ENCODE measurements around the gene SUGP1. TPM values are rescaled to one million over a fixed set of nuclear protein-coding genes. Genes with fewer than 3 reads are reported as not detected.
A peak's percentile ranks its signal among the peaks of the same experiment; 100 is the strongest.

Gene SUGP1
- total RNA-seq, 2 experiments from 2014 or later = 34.6 to 61.4 TPM

DNA sequence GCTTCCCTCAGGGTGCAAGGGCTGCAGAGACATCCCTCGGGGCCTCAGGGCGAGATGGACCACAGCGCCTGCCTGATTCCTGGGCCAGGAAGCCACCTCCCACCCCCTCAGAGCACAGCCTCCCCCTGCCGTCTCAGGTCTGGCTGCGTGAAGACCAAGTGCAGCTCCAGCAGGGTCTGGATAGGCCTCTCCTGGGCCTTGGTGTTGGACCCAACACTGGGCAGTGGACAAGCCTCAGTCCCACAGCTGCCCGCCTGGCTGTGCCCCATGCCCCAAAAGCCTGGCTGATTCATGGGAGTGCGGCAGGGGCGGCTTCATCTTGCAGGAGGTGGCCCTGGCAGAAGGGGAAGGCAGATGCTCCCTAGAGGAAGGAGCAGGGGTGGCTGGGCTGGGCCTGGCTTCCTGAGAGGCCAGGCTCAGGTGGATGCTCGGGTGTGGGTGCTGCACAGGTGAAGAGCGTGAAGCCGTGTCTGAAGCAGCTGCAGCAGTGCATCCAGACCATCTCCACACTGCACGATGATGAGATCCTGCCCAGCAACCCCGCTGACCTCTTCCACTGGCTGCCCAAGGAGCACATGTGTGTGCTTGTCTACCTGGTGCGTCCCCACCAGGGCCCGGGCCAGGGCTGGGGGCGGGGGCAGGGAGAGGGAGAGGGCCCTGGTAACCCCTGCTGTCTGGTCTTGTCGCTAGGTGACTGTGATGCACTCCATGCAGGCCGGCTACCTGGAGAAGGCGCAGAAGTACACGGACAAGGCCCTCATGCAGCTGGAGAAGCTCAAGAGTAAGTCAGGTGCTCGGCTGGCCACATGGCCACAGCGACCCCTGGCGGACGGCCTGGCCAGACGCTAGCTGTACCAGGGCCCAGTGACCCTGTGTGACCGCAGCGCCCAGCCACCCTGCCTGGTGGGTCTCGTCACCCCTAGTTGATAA lies 22.0 kb upstream of the SUGP1 start:
- peaks cover 86% of the 10 kb centered on the region for H3K36me3 ChIP-seq (ENCODE audit: insufficient read depth, low read length)
- DNase-seq (ENCODE audit: low spot score) = peak; percentile 57
- intact Hi-C loops (cut with micrococcal nuclease; ENCODE audit: unreplicated experiment) = no loop called here
- no peaks in the 10 kb centered on the region for H4K20me1 ChIP-seq (ENCODE audit: insufficient read depth, low read length)
- no peak overlapping the region for H3K4me3 ChIP-seq (ENCODE audit: low read depth, low read length, poor library complexity, severe bottlenecking)
- no TSS peak for BruUV-seq (replicated peaks)
- ChIA-PET CTCF (ENCODE audit: unreplicated experiment) (no interaction called here), POLR2A (no interaction called here)
- TF ChIP-seq EZH2phosphoT487 (IDR thresholded peaks at IDR 0.05; ENCODE audit: borderline replicate concordance, low read depth, low read length) = no peak
- TF ChIP-seq, protein P1, sequence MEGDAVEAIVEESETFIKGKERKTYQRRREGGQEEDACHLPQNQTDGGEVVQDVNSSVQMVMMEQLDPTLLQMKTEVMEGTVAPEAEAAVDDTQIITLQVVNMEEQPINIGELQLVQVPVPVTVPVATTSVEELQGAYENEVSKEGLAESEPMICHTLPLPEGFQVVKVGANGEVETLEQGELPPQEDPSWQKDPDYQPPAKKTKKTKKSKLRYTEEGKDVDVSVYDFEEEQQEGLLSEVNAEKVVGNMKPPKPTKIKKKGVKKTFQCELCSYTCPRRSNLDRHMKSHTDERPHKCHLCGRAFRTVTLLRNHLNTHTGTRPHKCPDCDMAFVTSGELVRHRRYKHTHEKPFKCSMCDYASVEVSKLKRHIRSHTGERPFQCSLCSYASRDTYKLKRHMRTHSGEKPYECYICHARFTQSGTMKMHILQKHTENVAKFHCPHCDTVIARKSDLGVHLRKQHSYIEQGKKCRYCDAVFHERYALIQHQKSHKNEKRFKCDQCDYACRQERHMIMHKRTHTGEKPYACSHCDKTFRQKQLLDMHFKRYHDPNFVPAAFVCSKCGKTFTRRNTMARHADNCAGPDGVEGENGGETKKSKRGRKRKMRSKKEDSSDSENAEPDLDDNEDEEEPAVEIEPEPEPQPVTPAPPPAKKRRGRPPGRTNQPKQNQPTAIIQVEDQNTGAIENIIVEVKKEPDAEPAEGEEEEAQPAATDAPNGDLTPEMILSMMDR (conservative IDR thresholded peaks at IDR 0.05; ENCODE audit: low read length) = peak; percentile 79
- H2AFZ ChIP-seq (ENCODE audit: low read length) = no peak overlapping the region
- H3K27ac ChIP-seq (ENCODE audit: low read depth, low read length, poor library complexity, severe bottlenecking) = no peak overlapping the region
- no peaks in the 10 kb centered on the region for H3K4me1 ChIP-seq (ENCODE audit: insufficient read depth, low read length, poor library complexity, severe bottlenecking)
- no peaks in the 10 kb centered on the region for H3K9me2 ChIP-seq (ENCODE audit: insufficient read depth, low read length)
- no peaks in the 10 kb centered on the region for H3K9me3 ChIP-seq (ENCODE audit: low read length)
- H3K79me2 ChIP-seq (ENCODE audit: insufficient read depth, low read depth, low read length) = no peaks in the 10 kb centered on the region
- H3K4me2 ChIP-seq (ENCODE audit: low read length) = no peak overlapping the region

DNA sequence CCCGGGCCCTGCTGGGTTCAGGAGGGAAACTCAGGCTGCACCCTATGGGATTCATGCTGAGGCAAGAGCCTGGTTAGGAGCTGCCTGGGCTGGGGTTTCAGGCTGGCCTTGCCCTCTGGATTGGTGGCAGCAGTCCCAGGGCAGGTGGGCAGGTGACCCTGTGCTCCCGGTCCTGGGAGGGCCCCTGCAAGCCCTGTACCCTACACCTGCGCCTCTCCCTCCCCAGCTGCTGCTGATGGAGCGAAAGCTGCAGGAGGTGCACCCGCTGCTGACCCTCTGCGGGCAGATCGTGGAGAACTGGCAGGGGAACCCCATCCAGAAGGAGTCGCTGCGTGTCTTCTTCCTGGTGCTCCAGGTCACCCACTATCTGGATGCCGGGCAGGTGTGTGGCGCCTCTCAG lies 20.7 kb upstream of the SUGP1 start:
- Histone ChIP-seq H3K4me3 (ENCODE audit: low read depth, low read length, poor library complexity, severe bottlenecking) (no peak overlapping the region), H3K4me1 (ENCODE audit: insufficient read depth, low read length, poor library complexity, severe bottlenecking) (no peaks in the 10 kb centered on the region), H2AFZ (ENCODE audit: low read length) (no peak overlapping the region), H3K9me2 (ENCODE audit: insufficient read depth, low read length) (no peaks in the 10 kb centered on the region), H3K79me2 (ENCODE audit: insufficient read depth, low read depth, low read length) (no peaks in the 10 kb centered on the region), H3K9me3 (ENCODE audit: low read length) (no peaks in the 10 kb centered on the region), H3K27ac (ENCODE audit: low read depth, low read length, poor library complexity, severe bottlenecking) (no peak overlapping the region), H3K4me2 (ENCODE audit: low read length) (no peak overlapping the region), H3K36me3 (ENCODE audit: insufficient read depth, low read length) (peaks cover 87% of the 10 kb centered on the region), H4K20me1 (ENCODE audit: insufficient read depth, low read length) (no peaks in the 10 kb centered on the region)
- no TSS peak for BruUV-seq (replicated peaks)
- CTCF ChIA-PET (ENCODE audit: unreplicated experiment) = no interaction called here
- no peak for DNase-seq (ENCODE audit: low spot score)
- POLR2A ChIA-PET = no interaction called here
- TF ChIP-seq, protein P1 (conservative IDR thresholded peaks at IDR 0.05; ENCODE audit: low read length) = no peak
- TF ChIP-seq EZH2phosphoT487 (IDR thresholded peaks at IDR 0.05; ENCODE audit: borderline replicate concordance, low read depth, low read length) = no peak
- intact Hi-C loops (cut with micrococcal nuclease; ENCODE audit: unreplicated experiment) = no loop called here

DNA sequence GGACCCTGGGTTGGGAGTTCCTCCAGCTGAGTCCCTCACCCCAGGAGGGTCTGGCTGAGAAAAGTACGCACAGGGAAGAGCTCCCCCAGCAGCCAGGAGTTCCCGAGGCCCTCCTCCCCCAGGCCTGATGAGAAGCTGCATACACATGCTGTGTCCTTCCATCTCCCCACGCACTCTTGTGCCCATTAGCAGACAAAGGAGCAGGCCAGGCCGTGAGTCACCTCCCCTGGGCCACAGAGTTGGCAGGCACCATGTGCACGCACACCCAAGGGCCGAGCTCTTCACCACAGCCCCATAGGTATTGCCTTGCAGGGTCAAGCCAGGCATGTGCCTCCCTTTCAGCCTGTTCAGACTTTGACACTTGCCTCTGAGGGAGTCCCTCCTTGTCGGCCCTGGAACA lies 17.8 kb upstream of the SUGP1 start:
- no peaks in the 10 kb centered on the region for H3K79me2 ChIP-seq (ENCODE audit: insufficient read depth, low read depth, low read length)
- intact Hi-C loops (cut with micrococcal nuclease; ENCODE audit: unreplicated experiment) = no loop called here
- no peak for DNase-seq (ENCODE audit: low spot score)
- peaks cover 75% of the 10 kb centered on the region for H3K36me3 ChIP-seq (ENCODE audit: insufficient read depth, low read length)
- TF ChIP-seq, protein P1 (conservative IDR thresholded peaks at IDR 0.05; ENCODE audit: low read length) = no peak
- TF ChIP-seq EZH2phosphoT487 (IDR thresholded peaks at IDR 0.05; ENCODE audit: borderline replicate concordance, low read depth, low read length) = no peak
- H2AFZ ChIP-seq (ENCODE audit: low read length) = no peak overlapping the region
- no peak overlapping the region for H3K4me3 ChIP-seq (ENCODE audit: low read depth, low read length, poor library complexity, severe bottlenecking)
- no peak overlapping the region for H3K4me2 ChIP-seq (ENCODE audit: low read length)
- ChIA-PET POLR2A (no interaction called here), CTCF (ENCODE audit: unreplicated experiment) (no interaction called here)
- no TSS peak for BruUV-seq (replicated peaks)
- H3K4me1 ChIP-seq (ENCODE audit: insufficient read depth, low read length, poor library complexity, severe bottlenecking) = no peaks in the 10 kb centered on the region
- H4K20me1 ChIP-seq (ENCODE audit: insufficient read depth, low read length) = no peaks in the 10 kb centered on the region
- H3K9me3 ChIP-seq (ENCODE audit: low read length) = no peaks in the 10 kb centered on the region
- no peak overlapping the region for H3K27ac ChIP-seq (ENCODE audit: low read depth, low read length, poor library complexity, severe bottlenecking)
- no peaks in the 10 kb centered on the region for H3K9me2 ChIP-seq (ENCODE audit: insufficient read depth, low read length)

Data from OCI-LY7 (cell line).